ENCODE data around the gene ACAT2. TPM values are rescaled to one million over a fixed set of nuclear protein-coding genes. Genes with fewer than 3 reads are reported as not detected.
"Not testable (repeated sequence)": the region's sequence is repeated elsewhere in the genome, so short reads cannot be mapped to it uniquely, and the experiment has no call there.

The ACAT2 gene
- total RNA-seq, 1 experiment from 2014 or later = 156 TPM

DNA sequence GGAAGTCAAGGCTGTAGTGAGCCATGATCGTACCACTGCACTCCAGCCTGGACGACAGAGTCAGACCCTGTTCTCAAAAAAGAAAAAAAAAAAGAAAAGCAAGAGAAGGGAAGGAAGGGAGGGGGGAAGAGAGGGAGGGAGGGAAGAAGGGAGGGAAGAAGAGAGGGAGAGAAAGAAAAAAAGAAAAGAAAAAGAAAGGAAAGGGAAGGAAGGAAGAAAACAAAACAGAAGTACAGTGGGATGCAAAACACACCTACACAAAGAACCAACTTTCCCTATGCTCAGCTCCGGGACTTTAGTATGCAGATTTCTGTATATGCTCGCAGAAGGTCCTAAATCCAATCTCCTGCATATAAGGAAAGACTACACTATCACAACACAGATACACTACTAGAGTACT lies 37.1 kb upstream of the ACAT2 start:
- no peak overlapping the region for H2BK120ac ChIP-seq (ENCODE audit: low read depth, low read length, poor library complexity, severe bottlenecking)
- no peak overlapping the region for H3K23ac ChIP-seq (ENCODE audit: insufficient read length, low read depth, low read length)
- peak overlapping the region in 1 of 2 experiments; percentile 58; a peak in 2 of 5 replicates for H3K4me3 Mint-ChIP-seq
- TF ChIP-seq CTCF (conservative IDR thresholded peaks at IDR 0.05) = no peak
- H3K27me3 ChIP-seq (ENCODE audit: insufficient read depth, low read length) = no peaks in the 10 kb centered on the region
- H3K9ac ChIP-seq (ENCODE audit: extremely low read depth, insufficient read length, low read length) = no peak overlapping the region
- no peaks in the 10 kb centered on the region; the same call in 1 of the 2 replicates for H3K27me3 Mint-ChIP-seq (ENCODE audit: low read depth)
- no peak overlapping the region for H2BK15ac ChIP-seq (ENCODE audit: low read depth, low read length)
- WGBS (ENCODE audit: extremely low coverage, insufficient read length, low lambda C conversion rate) = no CpG with 5 or more reads among the region's 4 CpGs
- H3K4me1 Mint-ChIP-seq = peaks cover 22 to 24% of the 10 kb centered on the region in 2 experiments
- H3K9me3 Mint-ChIP-seq = no peaks in the 10 kb centered on the region; a peak in 2 of 5 replicates
- no peaks in the 10 kb centered on the region for H3K4me1 ChIP-seq (ENCODE audit: insufficient read depth, low read length)
- no peak overlapping the region for H4K91ac ChIP-seq (ENCODE audit: insufficient read length, low read depth, low read length)
- H3K27ac ChIP-seq (ENCODE audit: insufficient read length, low read depth, low read length) = no peak overlapping the region
- H3T11ph ChIP-seq (ENCODE audit: low read length) = no peak overlapping the region
- peaks cover 3% of the 10 kb centered on the region for H3K23me2 ChIP-seq (ENCODE audit: insufficient read length, low read depth, low read length, poor library complexity, severe bottlenecking)
- H3K27ac Mint-ChIP-seq = peak overlapping the region in 1 of 3 experiments; percentile 15; a peak in 1 of 7 replicates
- H3K4me2 ChIP-seq (ENCODE audit: insufficient read depth, insufficient read length, low read length) = no peak overlapping the region
- H4K8ac ChIP-seq (replicated peaks; ENCODE audit: insufficient read length, low read depth, low read length) = no peak overlapping the region
- no peak for DNase-seq
- peaks cover 26% of the 10 kb centered on the region for H3K79me2 ChIP-seq (ENCODE audit: insufficient read depth, low read length)
- H2BK12ac ChIP-seq (ENCODE audit: insufficient read length, low read depth, low read length) = no peak overlapping the region
- no peak overlapping the region for H4K5ac ChIP-seq (ENCODE audit: insufficient read length, low read depth, low read length)
- H2AFZ ChIP-seq (ENCODE audit: low read length) = no peak overlapping the region
- H2BK20ac ChIP-seq (ENCODE audit: low read depth, low read length, poor library complexity, severe bottlenecking) = no peak overlapping the region
- no peak overlapping the region for H3K18ac ChIP-seq (ENCODE audit: insufficient read length, low read depth, low read length)
- H3K9me3 ChIP-seq (ENCODE audit: control insufficient read depth, low read depth, low read length) = no peaks in the 10 kb centered on the region
- no peak overlapping the region for H3K14ac ChIP-seq (ENCODE audit: insufficient read depth, low read length)
- H4K20me1 ChIP-seq (ENCODE audit: control insufficient read depth, insufficient read depth, insufficient read length) = no peaks in the 10 kb centered on the region
- H3K36me3 Mint-ChIP-seq (ENCODE audit: insufficient read depth in 1 of 3, low read depth in 3 of 3) = peaks cover 10 to 16% (median 14%) of the 10 kb centered on the region in 3 experiments
- H3K4ac ChIP-seq (ENCODE audit: low read depth, low read length) = no peak overlapping the region
- H3K79me1 ChIP-seq (ENCODE audit: insufficient read depth, low read depth, low read length, poor library complexity, severe bottlenecking) = no peaks in the 10 kb centered on the region
- no peak overlapping the region for H2AK5ac ChIP-seq (ENCODE audit: insufficient read length, low read length)
- H3K56ac ChIP-seq (ENCODE audit: insufficient read length, low read depth, low read length) = no peak overlapping the region
- no peak overlapping the region for H2BK5ac ChIP-seq (ENCODE audit: insufficient read length, low read length)

- H3K27ac ChIP-seq (ENCODE audit: insufficient read length, low read depth, low read length); H4K8ac ChIP-seq (replicated peaks; ENCODE audit: insufficient read length, low read depth, low read length); H3K23me2 ChIP-seq (ENCODE audit: insufficient read length, low read depth, low read length, poor library complexity, severe bottlenecking); H3K4me1 ChIP-seq (ENCODE audit: insufficient read depth, low read length); H3K27me3 Mint-ChIP-seq (ENCODE audit: low read depth); H3K14ac ChIP-seq (ENCODE audit: insufficient read depth, low read length); H3K4ac ChIP-seq (ENCODE audit: low read depth, low read length); H2BK15ac ChIP-seq (ENCODE audit: low read depth, low read length); H4K5ac ChIP-seq (ENCODE audit: insufficient read length, low read depth, low read length); H2AFZ ChIP-seq (ENCODE audit: low read length); H2AK5ac ChIP-seq (ENCODE audit: insufficient read length, low read length); H3K79me1 ChIP-seq (ENCODE audit: insufficient read depth, low read depth, low read length, poor library complexity, severe bottlenecking); H4K20me1 ChIP-seq (ENCODE audit: control insufficient read depth, insufficient read depth, insufficient read length); DNase-seq; H2BK120ac ChIP-seq (ENCODE audit: low read depth, low read length, poor library complexity, severe bottlenecking); H2BK20ac ChIP-seq (ENCODE audit: low read depth, low read length, poor library complexity, severe bottlenecking); H3K4me2 ChIP-seq (ENCODE audit: insufficient read depth, insufficient read length, low read length); H4K91ac ChIP-seq (ENCODE audit: insufficient read length, low read depth, low read length); H3K18ac ChIP-seq (ENCODE audit: insufficient read length, low read depth, low read length); H2BK5ac ChIP-seq (ENCODE audit: insufficient read length, low read length); H2BK12ac ChIP-seq (ENCODE audit: insufficient read length, low read depth, low read length); H3T11ph ChIP-seq (ENCODE audit: low read length); H3K27ac Mint-ChIP-seq; H3K9ac ChIP-seq (ENCODE audit: extremely low read depth, insufficient read length, low read length); H3K56ac ChIP-seq (ENCODE audit: insufficient read length, low read depth, low read length); H3K23ac ChIP-seq (ENCODE audit: insufficient read length, low read depth, low read length); H3K9me3 Mint-ChIP-seq; H3K27me3 ChIP-seq (ENCODE audit: insufficient read depth, low read length); H3K9me3 ChIP-seq (ENCODE audit: control insufficient read depth, low read depth, low read length): not testable (repeated sequence)
- Mint-ChIP-seq H3K4me3 (peak overlapping the region; percentile 39 to 58; a peak in 4 of 5 replicates), H3K36me3 (ENCODE audit: insufficient read depth in 1 of 3, low read depth in 3 of 3) (peaks cover 10 to 17% (median 14%) of the 10 kb centered on the region in 3 experiments), H3K4me1 (peaks cover 24% of the 10 kb centered on the region in 2 experiments)
- WGBS (ENCODE audit: extremely low coverage, insufficient read length, low lambda C conversion rate) = no CpG with 5 or more reads among the region's 3 CpGs
- peaks cover 29% of the 10 kb centered on the region for H3K79me2 ChIP-seq (ENCODE audit: insufficient read depth, low read length)
Observed at GRCh38 chr6:159725208-159725607, 36.6 kb upstream of the ACAT2 start.

All from H9 (cell line).